GM19328 (cell line): ENCODE measurements around the gene C1orf35.

Experiments
- ATAC-seq: cut with Tn5 transposase; IDR thresholded peaks from one replicate; pipeline ENCODE4 v1.9.1; 2021; ENCODE audit warnings: mild to moderate bottlenecking, moderate library complexity; ENCODE audit not compliant: unreplicated experiment

Gene C1orf35

DNA sequence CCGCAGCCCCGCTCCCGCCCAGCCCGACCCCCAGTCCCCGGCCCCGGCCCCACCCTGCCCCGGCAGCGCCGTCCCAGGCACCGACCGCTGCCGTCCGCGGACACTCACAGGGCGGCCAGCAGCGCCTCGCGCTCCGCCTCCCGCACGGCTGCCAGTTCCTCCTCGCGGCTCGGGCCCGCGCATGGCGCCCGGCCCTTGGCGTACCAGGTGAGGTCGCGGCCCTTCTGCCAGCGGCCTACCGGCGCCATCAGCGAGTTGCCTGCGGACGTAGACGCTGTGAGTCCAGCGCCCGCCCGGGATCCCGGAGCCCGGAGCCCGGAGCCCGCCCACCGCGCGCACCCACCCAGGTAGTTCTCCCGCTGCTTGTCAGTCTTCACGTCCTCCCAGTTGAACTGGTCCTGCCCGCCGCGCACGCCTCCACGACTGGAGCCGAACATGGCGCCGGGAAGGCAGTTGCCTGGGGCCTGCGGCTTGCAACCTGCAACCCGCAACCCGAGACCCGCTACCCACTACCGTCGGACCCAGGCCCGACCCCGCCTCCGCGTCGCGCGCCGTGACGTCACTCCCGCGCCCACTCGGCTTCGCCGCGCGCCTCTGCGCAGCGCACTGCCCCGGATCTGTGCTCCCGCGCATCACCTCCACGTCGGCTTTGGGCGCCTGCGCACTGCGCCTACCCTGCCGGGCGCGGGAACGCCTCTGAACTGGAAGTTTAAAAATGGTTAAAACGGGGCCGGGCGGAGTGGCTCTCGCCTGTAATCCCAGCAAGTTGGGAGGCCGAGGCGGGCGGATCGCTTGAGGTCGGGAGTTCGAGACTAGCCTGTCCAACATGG lies at the start of gene C1orf35:
Gene C1orf35, minus strand, starts transcription at position 535 of the 830 bp plus-strand sequence. Its CDS starts 98 bp downstream, at position 437.
- ATAC-seq = peak; percentile 74

DNA sequence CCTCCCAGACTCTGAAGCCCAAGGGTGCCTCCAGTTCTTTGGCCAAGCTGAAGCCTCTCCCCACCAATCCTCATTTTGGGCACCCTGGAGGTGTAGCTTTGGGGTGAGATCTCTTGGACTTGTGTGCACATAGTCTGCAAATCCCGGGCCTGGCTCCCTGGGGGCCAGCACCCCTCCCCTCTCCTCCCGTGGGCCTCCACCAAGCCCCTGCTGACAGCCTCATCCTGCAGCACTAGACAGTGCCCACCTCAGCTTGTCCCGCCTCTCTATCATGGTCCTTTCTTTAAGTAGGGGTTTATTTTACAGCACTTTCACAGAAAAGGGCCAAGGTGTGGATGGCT lies 49.8 kb upstream of the C1orf35 start:
- ATAC-seq = no peak

DNA sequence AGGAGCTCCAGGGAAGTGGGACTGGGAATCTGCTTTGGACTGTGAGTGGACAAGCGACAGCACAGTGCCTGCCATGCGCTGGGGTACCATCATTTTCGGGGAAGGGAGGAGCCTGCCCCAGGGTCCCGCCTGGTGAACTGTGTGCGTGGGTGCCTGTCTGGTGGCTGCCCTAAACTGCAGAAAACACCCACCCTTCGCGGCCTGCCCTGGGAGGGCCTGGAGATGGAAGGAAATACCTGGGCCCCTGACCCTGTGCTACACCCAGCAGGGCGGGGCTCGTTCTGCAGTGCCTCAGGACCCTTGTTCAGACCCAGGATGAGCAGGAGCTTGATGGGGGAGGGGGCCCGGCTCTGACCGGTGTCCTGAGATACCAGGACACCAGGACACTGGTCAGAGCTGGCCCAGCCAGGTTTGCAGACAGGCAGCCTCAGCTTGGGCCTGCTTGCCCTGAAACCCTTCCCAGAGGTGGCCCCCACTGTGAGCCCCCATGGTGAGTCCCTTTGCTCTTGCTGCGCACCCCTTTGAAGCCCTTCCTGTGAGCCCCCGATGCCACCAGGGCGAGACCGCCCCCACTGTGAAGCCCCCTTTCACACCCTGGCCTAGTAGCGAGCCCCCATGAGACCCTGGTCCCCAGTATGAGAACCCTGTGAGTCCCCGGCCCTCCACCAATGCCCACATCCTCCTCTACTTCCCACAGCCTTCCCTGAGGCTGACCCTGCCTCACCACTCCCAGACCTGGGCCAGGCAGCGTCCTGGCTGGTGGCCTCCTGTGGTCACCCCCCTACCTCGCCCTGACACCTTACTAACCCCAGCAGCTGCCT lies 49.2 kb upstream of the C1orf35 start:
- ATAC-seq = no peak

DNA sequence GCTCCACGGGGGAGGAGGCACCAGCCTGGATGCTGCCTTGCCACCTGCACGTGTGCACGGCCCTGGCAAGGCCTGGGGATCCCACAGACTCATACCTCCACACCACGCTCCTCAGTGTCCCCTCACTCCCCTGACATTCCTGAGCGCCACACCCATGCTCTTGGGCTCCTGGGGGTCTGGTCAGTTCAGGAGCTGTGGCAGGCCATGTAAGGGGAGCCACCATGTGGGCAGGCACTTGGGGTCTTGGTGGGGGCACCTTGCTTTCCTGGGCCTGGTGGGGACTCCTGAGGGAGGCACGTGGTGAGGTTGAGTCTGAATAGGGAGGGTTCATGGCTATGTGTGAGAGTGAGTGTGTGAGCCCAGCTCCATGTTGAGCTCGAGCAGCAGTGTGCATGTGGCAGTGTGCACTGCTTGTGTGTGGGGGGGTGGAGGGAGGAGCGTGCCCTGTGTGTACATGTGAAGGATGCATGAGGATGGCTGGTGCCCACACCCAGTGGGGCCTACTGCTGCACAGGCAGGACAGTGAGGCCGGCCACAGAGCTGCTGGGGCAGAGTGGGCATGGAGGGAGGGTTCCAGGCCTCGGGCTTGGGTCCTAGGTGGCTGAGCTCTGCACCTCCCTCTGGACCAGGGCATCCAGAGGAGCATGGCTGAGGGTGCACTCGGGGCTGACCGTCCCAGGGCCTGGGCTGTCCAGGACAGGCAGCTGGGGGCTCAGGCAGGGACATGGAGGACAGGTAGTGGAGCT lies 48.2 kb upstream of the C1orf35 start:
- ATAC-seq = no peak

DNA sequence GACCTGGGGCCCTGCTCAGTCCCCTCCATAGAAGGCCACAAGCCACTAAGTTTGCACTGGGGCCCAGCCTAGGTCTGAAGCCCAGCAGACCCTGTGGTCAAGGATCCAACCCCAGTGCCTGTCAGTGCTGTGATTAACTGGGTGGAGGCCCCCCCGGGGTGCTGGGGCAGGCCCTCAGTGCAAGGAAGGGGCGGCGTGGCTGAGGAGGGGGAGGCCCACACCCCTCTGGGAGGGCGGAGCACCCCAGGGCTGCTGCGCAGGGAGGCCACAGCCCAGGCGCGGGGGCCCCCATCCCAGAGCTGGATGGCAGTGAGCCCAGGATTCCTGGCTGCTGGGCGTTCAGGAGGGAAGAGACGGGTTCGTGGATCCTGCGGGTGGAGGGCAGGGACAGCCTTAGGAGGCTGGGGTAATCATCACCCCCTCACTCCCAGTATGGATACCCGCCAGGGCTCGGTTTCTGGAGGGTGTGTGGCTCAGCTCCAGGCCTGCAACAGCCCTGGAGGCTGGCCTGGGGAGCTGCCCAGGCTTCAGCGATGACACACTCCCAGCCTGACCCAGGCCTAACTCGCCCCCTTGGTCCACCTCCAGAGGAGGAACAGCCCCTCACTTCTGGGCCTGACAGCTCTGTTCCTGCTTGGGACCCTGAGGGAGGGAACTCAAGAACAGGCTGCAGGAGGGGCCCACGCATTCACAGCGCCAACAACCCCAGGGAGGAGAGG lies 47.5 kb upstream of the C1orf35 start:
- no peak for ATAC-seq

DNA sequence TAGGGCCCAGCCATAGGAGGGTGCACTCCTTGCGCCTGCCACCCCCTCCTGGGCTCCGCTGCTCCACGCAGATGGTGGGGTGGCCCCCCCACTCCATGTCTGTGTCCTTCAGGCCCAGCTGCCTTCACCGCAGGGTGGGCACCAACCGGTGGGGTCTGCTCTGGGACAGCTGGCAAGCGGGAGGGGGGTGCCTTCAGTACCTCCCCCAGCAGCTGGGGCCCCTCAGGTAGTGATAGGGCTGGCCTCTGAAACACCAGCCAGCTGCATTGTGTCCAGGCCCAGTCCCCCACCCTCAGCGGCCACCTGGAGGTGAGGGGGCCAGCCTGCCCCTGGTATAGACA lies 47.0 kb upstream of the C1orf35 start:
- ATAC-seq = no peak

DNA sequence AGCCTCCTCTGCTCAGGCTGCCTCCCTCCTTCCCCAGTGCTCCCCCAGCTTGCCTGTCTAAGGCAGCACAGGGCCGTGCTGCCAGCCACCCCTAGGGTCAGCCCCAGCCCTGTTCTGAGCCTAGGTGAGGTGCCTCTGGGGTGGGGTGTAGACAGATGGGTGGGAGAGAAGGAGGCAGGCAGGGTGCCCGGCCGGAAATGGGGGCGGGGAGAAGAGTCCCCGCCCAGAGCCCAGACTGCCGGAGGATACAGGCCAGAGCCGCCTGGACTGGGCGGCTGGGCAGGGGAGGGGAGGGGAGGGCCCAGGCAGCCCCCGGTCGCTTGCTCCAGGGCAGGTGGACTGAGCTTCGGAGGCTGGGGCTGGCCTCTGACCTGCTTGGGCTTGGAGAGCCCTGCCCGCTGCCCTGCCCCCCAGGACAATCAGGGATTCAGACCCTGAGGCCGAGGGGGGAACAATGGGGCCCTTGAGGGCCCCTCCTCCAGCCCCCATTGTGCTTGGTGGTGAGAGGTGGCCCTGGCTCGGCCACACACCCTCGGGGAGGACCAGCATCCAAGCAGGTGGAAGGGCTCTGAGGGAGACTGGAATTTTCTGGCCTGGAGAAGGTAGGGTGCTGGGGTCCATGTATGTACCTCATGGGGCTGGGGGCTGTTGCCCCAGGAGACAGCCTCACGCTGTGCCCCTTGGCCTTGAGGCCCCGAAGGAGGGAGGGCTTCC lies 46.4 kb upstream of the C1orf35 start, which contains the start of gene GJC2:
Gene GJC2, plus strand, starts transcription at position 525 of the 714 bp plus-strand sequence. CDS start 7,829 bp downstream, outside the sequence.
- no peak for ATAC-seq

DNA sequence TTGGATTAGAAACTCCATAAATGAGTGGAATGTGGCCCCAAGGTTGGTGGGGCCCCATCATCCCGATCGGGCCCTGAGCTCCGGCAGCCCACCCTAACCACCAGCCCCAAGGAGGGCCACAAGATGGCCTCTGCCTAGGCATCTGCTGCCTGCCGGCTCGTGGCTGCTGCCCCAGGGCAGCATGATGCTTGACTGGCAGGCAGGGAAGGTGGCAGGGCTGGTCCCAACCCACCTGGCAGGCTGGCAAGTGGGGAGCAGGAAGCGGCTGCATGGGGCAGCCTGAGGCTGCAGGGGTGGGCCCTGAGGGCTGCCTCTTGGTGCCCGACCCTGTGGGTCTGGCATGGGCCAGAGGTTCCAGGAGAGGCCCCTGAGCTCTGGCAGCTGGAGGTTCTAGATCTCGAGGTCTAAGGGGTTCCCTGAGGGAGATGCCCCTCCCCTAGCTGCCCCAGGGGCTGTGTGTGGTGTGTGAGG lies 45.8 kb upstream of the C1orf35 start:
- ATAC-seq = no peak

DNA sequence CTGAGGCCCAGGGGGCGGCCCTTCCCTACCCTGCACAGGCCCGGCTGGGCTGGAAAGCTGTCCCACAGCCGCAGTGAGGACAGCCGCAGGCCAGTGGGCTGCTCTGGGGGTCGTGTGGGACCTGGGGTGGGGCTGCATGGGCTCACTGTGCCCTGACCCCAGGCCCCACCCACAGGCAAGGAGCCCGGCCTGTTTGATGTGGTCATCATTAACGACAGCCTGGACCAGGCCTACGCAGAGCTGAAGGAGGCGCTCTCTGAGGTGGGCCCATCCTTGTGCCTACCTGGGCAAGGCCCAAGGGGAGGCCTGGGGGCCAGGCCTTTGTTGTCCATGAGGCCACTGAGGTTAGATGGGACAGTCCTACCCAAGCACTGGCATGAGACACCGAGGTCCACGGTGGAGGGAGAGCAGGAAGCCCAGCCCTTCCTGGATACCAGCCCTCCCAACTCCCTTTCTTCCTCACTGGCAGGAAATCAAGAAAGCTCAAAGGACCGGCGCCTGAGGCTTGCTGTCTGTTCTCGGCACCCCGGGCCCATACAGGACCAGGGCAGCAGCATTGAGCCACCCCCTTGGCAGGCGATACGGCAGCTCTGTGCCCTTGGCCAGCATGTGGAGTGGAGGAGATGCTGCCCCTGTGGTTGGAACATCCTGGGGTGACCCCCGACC lies 45.2 kb upstream of the C1orf35 start:
- no peak for ATAC-seq

DNA sequence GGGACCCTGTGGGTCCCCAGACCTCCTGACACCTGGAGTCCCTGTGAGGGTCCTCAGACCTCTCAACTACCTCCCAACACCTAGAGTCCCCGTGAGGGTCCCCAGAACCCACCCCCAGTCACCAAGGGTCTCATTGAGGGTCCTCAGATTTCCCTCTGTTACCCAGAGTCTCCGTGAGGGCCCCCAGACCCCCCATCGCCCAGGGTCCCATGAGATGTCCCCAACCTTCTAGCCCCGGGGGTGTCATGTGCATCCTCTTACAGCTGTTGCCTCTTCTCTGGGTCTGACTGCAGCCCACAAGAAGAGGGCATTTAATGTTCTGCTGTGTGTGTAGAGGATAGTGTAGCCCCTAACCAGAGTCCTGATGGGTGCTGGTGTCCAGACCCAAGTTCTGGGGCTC lies 44.6 kb upstream of the C1orf35 start:
- no peak for ATAC-seq

DNA sequence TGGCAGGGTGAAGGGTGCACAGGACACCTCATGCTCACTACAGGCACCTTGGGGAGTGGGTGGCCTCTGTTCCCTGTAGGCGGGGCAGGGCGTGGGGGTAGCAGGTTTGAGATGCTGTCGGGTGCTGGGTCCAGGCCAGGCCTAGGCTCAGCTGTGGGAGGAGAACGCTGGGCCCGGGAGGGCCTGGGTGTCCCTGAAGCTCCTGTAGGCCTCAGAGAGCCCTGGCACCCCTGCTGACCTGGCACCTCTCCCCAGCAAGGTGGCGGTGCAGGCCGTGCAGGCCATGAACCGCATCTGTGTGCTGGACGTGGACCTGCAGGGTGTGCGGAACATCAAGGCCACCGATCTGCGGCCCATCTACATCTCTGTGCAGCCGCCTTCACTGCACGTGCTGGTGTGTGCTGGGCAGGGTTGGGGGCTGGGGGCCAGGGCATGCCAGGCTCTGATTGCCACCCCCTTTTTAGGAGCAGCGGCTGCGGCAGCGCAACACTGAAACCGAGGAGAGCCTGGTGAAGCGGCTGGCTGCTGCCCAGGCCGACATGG lies 44.1 kb upstream of the C1orf35 start:
- no peak for ATAC-seq

DNA sequence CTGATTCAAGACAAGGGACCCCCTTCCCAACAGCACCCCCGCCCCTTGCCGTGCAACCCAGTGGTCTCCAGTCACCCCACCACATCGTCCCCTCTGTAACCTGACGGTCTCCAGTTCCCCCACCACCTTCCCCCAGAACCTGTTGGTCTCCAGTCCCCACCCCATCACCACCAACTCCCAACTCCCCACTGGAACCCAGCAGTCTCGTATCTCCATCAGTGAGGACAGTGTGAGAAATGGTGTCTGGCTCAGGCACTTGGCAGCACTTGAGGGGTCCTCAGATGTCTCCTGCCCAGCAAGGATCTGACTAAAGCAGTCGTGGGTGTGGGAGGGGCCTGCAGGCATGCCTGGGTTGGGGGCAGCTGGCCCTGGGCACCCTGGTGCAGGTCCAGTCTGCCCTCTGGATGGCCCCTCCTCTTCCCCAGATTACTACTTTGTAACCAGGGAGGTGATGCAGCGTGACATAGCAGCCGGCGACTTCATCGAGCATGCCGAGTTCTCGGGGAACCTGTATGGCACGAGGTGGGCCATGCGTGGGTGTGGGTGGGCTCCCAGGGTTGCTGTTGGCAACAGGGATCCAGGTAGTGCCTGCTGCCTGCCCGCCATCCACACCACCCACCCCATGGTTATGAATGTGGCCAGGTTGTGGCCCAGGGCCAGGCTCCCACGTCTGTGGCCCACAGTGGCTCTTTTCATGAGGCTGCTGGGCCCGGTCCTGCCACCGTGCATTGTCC lies 43.5 kb upstream of the C1orf35 start:
- ATAC-seq = no peak

DNA sequence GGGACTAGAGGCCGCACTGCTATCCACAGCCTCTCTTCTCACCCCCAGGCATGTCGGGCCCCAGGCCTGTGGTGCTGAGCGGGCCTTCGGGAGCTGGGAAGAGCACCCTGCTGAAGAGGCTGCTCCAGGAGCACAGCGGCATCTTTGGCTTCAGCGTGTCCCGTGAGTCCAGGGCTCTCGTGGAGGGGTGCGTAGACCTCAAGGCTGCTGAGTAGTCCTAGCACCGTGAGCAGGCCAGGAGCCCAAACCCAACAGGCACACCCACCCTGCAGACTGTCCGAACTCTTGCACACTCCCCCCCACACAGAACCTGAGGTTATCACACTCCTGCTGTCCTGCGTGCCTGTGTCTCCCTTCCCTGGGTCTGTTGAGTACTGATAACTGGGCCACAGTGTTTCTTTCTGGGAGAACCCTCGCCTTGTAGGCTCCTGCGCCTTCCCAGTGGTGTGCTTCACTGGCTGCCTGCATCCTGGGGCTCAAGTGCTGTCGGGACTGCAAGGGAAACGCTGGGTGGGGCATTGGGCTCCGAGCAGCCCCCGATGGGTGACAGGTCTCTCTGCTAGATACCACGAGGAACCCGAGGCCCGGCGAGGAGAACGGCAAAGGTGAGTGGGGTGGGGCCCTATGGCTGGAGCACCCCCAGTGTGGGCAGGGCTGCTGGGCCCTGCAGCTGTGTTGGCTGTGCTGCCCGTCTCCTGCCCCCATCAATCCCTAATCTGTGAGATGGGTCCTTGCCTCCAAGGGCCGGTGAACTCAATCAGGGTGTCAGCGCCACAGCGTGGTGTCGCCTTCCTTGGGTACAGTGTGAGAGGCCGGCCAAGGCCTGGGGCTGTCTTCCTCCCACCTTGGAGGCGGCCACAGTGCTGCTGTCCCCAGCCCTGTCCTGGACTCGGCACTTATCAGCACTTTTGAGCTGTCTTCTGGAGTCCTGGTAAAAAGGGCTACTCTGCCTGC lies 42.6 kb upstream of the C1orf35 start:
- ATAC-seq = no peak

DNA sequence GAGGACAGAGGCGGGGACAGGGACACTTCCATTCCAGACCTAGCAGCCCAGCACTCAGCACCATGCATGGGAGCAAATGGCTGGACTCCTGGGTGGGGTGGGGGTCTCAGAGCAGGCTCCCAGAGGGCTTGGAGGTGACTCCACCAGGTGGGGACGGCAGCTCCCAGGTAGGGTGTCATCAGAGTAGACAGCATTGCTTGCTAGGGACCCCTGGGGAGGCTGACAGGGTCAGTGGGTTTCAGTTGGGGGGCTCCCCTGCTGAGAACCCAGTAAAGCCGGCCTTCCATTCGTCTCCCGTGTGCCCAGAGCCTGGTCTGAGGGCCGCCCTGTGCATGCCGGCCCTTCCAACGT lies 41.8 kb upstream of the C1orf35 start:
- ATAC-seq = no peak

DNA sequence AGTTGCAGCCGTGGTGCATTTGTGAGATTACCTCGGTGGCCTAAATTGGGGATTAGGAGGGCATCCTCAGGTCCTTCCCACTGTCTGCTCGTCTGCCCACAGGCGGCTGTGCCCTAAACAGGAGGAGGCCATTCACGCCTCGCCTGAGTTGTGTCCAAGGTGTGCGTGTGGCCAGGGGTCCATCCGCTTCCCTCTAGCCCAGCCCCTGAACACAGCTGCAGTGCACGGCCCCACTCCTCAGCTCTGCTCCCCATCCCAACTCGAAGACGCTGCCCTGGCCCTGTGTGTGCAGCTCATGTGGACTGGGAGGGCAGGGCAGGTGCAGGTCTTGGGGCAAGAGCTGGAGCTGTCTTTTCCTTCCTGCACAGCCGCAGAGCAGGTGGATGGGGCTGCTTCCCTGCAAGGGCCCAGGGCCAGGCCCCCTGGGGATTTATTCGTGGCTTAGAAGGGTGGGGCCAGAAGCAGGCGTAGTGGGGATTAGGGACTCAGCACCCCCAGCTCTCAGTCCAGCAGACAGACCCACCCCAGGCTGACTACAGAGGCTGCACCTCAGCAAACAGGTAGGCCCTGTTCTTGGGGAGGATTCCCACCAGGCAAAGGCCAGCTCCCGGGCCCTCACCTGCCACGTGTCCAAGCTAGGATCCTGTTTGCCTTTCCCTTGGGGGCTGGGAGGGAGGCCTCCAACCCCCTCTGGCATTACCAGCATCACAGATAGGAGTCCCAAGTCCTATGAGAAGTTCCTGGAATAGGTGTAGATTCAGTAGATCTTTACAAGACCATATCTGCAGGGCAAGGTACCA lies 41.3 kb upstream of the C1orf35 start:
- ATAC-seq = no peak

DNA sequence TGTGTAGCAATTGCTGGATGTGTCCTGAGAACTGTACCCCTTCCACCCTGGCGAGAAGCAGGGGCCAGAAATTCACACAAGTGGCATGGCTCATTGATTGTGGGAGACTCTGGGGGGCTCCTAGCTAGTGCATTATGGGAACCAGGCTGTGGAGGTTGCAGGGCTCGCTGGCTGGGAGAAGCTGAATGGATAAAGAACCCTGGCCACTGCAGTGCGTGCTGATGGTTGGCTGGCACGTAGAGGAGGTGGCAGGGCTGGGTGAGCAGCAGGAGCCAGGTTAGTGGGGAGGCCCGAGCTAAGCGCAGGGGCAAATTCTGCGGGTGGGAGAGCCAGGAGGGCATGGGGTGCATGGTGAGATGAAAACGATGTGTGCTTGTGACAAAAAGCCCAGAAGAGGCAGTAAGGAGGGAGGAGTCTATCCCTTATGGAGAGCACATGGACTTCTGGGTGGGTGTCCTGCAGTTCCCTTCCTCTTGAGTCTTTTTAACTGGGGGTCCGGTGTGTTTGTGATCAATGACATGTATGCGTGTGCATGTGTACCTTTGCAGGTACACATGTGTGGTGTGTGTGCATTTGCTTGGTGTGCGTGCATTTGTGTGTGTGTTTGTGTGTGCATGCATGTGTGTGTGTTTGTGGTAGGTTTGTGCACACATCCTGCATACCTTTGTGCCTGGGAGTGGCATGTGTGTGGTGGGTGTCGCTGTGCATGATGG lies 40.5 kb upstream of the C1orf35 start:
- ATAC-seq = no peak
